ENCODE measurements around the gene TEX22.

The TEX22 gene

DNA sequence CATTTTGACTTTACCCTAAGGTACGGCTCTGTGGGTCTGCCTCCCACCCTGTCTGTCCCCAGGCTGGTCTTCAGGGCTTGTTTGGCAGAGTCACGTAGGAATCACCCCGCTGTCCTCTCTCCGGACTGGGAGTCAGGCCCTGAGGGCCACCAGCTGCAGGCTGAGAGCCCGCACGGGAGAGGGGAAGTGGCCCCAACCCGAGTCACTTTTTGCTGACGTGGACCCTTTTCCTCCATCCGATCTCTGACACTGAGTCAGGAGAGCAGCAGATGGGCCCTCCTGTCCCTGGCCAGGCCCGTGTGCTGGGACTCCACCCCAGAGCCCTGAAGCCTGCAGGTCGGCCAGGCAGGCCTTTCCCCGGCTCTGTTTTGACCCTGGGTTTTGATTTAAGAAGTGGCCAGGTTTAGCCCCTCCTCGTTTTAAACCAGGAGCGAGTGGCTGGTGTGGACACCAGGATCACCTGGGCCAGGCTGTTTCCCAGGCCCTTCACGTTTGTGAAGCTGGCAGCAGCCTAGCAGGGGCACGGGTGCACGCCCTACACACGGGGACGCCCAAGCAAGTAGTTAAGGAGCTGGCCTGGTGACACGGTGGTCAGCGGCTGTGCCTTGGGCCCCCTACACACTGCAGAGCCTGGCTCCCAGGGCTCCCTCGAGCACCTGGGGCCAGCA lies 12.5 kb upstream of the TEX22 start:
- no peak for DNase-seq

DNA sequence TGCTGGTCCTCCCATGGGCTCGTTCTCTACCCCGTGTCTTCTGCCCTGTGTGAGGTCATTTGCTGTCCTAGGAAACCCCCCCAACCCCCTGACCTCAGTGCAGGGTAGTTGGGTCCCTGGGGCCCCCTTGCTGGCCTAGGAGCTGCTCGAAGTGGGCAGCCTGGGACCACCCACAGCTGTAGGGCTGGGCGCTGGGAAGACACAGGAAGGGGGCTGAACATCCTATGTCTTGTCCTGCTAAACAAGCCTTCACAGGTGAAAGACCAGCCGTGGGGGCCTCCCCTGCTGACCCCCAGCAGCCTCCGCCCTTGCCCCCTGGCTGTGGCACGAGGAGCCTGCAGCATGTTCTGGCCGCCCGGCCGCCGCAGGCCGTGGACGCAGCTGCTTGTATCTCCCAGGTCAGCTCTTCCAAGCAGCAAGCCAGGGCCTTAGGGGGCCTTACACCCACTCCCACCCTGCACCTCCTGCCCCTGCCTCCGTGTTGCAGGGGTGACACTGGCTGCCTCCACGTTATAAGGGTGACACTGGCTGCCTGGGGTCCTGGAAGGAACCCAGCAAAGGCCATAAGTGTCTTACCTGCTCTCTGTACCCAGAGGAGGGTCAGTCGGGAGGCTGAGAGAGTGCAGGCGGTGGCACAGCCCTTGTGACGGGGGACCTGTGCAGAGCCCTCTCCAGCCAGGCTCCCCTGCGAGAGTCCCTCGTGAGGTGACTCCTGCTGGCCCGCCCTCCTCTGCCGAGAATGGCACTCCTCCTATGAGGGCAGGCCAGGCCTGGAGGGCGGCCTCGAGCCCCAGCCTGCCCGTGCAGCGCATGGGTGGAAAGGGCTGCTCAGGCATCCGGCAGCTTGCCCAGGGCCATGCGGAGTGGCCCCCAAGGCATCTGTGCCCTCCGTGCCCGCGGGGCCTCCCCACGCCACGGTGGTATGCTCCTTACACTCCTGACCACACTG lies 11.5 kb upstream of the TEX22 start:
- DNase-seq: no peak

DNA sequence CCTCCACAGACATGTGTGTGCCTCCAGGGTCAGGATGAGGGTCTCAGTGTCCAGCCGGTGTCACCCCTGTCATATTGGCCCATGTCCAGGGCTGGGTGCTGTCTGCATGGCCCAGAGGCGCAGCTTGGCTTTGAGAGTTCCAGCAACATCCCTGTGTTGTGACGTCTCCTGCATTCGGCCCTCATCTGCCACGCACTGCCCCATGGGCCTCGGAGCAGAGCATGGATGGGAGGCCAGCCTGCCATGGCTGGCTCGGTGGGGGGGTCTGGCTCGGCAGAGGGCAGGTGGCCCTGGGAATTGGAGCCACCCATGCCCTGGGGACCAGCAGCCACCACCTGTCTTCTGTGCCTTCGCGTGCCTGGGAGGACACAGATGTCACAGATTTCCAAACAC lies 10.8 kb upstream of the TEX22 start:
- no peak for DNase-seq

DNA sequence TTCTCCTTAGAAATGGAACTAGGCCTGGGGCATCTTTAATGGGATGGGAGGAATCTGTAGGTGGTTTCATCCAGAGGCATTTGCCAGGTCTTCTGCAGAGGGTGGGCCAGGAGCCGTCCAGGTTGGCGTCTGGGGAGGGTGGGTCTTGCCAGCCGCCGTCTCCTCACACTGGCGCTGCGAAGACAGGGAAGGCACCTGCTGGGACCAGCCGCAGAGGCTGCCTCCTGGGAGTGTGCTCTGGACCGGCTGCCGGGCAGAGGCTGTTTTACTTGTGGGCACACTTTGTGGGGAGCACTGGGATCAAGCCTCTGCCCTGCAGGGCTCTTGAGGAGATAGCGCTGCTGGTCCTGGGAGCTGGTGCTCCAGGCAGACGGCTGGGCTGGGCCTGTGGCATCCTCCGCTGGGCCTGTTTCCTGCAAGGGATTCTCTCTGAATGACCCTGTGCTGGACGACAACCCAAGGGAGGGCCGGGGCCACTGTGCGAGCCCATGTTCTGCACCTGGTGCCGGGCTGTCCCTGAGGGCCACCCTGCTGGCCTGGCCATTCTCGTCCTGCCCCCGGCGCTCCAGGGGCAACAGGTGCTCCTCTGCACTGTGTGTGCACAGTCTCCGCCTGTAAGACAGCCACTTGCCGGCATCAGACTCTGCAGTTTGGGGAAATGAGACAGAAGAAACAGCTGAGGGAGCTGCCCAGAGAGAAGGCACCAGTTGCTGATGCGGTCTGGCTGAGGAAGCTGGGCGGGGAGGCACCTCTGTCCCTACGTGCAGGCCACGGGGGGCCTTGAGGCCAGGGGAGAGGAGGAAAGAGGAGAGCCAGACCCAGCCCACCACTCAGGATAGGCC lies 10.0 kb upstream of the TEX22 start:
- DNase-seq: no peak

DNA sequence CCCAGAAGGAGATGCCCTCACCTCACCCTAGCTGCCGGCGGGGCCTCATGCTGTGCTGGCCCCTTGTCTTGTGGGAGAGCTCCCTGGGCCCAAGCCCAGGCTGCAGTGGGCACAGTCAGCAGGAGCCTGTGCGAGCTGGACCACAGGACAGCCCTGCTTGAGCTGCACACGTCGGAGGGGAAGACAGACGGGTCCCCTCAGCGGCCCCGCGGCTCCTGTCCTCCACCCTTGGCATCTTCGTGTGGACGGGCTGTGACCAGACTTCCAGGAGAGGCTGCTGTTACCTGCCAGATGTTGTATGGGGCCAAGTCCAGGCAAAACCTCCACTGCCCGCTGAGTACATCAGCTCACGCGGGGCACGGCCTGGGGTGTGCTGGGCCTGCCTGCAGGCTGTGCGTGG lies 9.4 kb upstream of the TEX22 start:
- DNase-seq: no peak

DNA sequence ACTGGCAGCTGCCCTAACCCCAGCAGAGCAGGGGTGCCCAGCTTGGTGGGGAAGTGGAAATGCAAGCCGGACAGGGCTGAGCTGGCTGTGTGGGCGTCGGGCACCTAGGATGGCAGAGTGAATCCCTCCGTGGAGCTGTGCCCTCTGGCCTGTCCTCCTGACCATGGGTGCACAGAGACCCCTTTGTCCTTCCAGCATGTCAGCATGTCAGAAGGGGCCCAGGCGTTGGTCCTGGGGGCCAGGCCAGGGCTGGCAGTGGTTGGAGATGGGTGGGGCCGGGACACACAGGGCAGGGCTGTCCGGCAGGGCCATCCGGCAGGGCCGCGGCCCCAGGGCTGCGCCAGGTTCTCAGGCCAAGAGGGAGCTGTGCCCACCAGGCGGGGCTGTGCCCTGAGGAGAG lies 8.8 kb upstream of the TEX22 start:
- no peak for DNase-seq

DNA sequence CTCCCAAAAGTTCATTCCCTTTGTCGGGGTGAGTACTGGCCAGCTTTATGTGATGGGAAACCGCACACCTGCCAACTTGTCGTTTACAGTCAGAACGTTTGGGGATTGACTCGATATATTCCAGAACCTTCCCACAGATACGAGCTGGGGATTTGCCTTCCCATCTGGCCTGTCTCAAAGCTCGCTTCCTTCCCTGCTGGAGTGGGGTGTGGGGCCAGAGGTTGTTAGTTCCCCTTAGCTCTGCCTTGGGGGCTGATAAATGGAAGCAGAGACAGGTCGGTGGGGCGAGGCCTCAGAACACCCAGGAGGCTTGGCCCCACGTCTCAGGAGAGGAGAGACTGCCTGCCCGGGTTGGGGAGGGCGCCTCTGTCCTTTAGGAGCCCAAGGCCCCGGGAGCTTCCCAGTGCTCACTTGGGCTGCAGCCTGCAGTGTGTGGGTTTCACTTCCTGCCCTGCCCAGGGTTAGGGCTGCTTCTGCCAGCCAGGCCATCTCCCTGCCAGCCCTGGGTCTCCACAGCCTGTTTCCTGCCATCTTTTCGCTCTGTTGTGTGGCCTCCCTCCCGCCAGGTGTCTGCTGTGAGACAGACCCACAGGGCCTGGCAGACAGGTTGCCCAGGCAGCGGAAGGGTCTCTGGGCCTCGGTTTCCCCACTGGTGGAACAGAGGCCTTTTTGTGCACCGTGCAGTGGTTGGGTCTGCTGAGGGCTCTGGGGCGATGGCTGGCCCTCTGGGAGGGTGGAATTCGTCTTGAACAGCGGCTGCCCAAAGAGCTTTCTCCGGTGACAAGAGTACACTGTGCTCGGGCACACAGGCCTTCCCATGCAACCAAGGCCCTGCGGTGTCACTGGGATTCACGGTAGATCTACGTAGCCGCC lies 8.1 kb upstream of the TEX22 start:
- DNase-seq: no peak

DNA sequence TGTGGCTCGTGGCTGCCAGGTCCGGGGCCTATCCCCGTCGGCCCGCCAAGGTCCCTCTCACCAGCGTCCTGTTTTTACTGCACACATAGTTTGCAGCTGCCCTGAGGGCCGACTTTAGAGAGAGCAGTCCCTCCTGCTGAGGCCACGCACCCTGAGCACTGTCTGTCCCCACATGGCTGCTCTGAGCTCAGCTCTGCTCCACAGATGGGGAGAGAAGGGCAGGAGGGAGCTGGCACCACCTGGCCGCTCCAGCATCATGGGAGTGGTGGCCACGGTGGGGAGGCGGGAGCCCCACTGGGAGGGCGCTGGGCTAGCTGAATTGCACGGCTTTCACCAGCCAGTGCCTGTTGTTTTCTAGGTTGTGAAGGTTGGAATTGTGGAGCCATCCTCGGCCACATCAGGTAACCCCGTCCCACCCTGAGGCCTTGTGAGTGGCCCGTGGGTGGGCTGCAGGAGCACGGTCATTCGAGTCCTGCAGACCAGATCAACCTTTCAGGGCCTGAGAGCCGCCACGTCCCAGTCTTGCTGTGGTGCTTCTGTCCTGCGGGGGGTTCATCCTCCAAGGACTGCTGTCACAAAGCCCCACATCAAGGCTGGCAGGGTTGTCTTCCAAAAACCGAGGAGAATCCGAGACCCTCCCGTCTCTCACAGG lies 7.4 kb upstream of the TEX22 start:
- no peak for DNase-seq

DNA sequence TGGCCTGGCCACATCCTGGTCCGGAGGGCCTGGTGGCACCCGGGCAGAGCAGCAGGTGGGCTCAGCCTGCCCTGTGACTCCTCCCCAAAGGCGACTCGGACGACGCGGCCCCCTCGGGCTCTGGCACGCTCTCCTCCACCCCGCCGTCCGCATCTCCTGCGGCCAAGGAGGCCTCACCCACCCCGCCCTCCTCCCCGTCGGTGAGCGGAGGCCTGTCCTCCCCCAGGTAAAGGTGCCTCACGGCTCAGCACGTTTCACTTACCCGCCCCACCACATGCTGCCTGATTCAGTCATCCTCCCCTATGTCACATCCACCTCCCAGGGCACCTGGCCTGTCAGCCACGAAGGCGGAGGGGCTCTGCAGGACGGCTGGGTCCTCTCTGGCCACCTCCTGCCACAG lies 6.8 kb upstream of the TEX22 start:
- no peak for DNase-seq

DNA sequence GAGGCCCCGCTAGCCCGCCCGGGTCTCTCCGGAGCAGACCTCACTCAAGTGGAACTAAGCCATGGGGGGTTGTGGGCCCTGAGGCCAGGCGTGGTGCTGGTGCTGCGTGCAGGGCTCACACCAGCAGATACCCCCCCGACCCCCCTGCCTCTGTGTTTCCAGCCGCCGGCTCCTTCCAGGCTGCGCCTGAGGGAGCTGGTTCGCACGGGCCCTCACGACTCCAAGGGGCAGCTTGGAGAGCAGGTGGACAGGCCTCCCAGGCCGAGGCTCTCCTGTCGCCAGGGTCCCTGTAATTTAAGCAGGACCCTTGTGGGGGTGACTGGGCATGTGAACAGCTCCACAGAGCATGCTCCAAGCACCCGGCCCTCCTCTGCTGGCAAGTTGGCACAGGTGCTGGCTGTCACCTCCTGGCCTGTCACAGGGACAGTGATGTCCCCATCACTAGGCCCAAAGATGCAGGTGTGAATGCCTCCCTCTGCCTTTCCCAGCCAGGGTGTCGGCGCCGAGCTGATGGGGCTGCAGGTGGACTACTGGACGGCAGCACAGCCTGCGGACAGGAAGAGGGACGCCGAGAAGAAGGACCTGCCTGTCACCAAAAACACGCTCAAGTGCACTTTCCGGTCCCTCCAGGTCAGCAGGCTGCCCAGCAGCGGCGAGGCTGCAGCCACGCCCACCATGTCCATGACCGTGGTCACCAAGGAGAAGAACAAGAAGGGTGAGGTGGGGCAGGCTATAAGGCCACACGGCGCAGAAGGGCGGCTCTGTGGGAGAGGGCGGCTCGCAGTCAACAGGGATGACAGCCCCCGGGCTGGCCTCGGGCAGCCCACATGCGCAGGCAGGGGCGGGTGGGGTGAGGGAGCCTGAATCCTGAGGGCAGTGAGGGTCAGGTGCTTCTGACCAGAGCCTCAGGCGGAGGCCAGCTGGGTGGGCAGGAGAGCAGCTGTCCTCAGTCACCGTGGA lies 5.9 kb upstream of the TEX22 start:
- no peak for DNase-seq

DNA sequence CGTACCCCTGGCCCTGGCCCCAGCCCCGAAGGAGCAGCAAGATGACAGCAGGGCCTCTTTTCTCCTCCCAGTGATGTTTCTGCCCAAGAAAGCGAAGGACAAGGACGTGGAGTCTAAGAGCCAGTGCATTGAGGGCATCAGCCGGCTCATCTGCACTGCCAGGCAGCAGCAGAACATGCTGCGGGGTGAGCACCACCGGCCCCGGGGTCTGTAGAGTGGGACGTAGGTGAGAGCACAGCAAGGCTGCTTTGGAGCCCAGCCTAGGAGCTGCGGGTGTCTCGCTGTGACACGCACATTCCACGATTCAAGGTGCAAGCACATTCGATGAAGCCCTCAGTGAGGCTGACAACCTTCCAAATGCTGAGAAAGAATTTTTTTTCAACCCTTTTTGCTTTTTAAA lies 5.2 kb upstream of the TEX22 start:
- no peak for DNase-seq

DNA sequence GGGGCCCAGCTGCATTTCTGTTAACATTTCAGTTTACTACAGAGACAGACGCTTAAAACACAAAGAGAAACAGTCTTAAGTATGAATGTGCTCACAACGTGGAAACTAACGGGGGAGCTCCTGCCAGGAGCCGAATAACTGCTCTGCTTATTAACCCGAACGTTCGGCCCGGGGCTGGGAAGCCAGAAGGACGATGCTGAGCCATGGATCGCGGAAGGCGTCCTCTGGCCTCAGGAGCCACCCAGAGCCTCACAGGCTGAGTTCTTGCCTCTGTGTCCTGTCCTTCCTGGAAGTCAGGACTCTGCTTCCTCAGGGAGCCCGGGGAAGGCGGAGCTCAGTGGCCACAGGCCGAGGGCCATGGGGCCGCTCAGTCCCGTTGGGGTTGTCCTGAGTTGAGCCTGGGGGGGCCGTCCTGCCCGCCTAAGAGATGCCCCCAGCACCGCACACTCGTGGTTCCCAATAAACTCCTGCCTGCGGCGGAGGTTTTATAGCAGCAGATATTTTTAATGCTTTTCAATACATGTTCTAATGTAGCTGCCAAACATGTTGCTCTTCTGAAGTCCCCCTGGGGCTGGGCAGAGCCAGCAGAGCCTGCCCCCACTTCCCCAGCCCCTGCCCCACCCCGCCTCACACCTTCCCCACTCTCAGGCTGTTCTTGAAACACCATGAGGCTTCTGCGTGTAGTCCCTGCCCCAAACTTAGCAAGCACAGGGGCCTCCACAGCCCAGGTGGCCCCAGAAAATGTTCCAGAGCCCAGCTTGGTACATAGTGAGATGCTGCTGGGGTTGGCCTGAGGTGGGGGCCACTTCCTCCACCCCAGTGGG lies 3.4 kb upstream of the TEX22 start:
- no peak for DNase-seq

DNA sequence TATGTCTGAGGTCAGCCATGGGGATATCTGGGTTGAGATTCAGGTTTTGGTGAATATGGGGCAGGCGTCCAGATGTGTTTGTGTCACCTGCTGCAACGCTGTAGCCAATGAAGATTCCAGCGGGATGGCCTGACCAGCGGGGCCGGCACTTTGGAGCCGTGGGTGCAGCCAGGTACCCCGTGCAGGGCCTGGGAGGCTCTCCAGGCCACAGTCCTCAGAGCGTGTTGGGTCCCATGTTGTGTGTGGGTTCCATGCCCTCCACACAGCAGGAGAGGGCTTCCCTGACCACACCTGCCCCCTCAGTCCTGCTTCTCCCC lies 2.8 kb upstream of the TEX22 start:
- no peak for DNase-seq

DNA sequence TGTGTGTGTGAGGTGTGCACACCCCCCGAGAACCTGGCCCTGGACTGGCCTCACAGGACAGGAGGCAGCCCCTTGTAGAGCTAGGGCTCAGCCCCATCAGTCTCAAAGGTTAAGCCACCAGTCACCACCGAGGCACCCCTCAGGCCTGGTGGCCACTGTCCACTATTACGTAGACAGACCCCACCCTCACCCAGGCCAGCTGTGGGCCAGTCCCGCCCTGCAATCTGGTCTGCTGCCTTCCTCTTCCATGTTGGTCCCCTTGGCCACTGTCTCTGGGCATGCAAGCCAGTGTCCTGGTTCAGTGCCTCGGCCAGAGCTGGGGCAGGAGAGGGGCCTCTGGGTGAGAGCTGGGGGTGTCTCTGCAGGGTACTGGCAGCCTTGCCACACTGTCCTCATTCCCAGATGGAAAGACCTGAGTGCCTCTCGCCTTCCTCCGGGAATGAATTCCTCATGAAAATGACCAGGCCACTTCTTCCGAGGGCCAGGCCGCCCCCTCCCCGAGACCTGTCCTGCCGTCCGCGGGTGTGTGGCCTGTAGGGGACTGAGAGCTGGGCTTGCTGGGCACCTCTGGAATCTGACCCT lies 897 bp upstream of the TEX22 start:
- DNase-seq: no peak

DNA sequence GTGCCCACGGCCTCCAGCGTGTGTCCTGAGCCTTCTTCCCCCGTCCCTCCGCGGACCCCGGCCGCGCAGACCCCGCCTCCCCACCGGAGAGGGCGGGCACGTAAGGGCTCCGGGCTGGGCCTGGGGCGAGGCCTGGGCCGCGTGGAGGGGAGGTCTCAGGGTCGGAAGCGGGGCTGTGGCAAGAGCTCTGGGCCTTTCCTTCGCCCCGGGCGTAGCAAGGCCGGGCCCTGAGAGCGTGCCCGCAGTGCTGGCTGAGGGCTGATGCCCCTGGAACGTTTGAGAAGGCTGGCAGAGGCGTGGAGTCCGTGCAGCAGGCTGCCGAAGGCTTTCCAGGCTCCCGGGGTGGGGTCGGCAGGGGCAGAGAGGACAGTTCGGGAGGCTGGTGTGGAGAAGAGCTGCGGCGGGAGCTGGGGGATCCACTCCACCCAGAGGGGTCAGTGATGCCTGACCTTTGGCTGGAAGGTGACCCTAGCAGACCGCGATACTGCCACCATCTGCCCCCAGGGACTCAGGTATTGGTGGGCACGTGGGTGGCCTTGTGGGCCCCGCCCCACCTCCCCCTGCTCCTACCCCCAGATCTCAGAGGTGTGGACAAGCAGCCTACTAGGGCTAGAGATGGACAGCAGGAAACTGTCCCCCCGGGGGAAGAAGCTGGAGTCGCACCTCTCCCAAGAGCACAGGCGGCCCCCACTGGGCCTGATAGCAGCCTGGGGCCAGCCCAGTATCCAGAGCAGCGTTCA lies 558 bp downstream of the TEX22 start:
- no peak for DNase-seq

DNA sequence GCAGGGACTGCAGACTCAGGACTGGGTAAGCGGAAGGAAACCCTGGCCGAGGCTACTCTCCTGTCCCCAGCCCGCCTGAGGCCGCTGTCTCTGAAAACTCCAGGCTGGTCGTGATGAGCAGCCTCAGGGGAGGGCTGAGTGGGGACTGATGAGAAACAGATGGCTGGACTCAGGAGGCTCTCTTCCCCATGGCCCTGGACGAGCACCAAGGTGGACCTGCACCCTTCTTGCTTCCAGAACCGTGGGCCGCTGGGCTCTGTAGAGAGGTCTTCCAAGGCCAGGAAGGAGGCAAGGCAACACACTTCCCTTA lies 1.1 kb downstream of the TEX22 start:
- DNase-seq: no peak

DNA sequence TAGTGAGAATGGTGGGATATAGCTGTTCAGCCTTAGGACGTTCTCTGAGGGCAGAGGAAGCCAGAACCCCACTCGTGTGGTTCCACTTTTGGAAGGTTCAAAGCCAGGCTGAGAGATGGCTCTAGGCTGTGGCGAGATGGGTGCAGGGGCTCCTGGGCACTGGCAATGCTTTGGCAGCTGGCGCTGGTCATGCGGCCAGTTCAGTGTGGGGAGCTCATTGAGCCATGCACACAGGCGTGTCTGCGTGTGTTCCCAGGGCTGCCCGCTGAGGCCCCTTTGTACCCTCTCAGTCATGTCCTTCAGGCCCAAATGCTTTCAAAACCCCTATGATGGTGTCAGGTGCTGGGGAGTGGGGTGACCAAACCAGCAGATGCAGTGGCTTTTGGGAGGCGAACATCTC lies 1.7 kb downstream of the TEX22 start:
- no peak for DNase-seq

DNA sequence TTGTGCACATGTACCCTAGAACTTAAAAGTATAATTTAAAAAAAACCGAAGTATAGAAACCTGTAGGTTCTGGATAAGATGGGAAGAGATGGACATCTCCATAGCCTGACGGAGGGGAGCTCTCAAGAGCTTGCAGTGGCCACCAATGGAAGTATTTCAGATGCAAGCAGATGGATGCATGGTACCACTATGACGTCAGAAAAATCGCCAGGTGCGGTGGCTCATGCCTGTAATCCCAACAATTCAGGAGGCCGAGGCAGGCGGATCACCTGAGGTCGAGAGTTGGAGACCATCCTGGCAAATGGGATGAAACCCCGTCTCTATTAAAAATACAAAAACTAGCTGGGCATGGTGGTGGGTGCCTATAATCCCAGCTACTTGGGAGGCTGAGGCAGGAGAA lies 3.4 kb downstream of the TEX22 start:
- DNase-seq: no peak

DNA sequence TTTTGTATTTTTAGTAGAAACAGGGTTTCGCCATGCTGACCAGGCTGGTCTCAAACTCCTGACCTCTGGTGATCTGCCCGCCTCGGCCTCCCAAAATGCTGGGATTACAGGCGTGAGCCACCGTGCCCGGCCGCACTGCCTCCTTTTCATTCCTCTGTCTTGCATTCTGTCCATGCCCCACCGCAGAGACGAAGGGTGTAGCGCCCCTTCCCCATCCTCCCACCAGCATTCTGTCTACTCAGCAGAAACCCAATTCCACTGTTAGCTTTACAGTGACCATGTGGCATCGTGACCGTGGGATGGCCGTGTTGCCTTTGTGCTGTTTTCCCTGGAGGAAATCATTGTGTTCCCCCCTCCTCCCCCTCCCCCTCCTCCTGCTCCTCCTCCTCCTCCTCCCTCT lies 10.3 kb downstream of the TEX22 start:
- no peak for DNase-seq

All from NCI-H2029 (cell line).